Measurements from ENCODE around the gene C5orf22. TPM values are rescaled to one million over a fixed set of nuclear protein-coding genes. Genes with fewer than 3 reads are reported as not detected.

C5orf22 gene
- total RNA-seq (2014; rRNA removed; shearing (Covaris generic)) = 107 and 110 TPM in 2 replicates
- polyA plus RNA-seq (2015; cell fraction: cytosol; rRNA removed) = 86.1 and 114 TPM in 2 replicates
- 75.7 and 107 TPM in 2 replicates for polyA plus RNA-seq (2015; cell fraction: nucleus; rRNA removed)

GRCh38 chr5:31531888-31532547 is at the start of gene C5orf22, which contains the start of gene DROSHA:
Gene C5orf22 (plus strand): TSS chr5:31532301. CDS start chr5:31532393, 92 bp downstream.
Gene DROSHA (minus strand): TSS chr5:31532093. CDS start chr5:31529059, 3,034 bp downstream.
- DNase-seq (ENCODE audit: low read depth, low spot score) = peak; percentile 99
- in situ Hi-C loops (cut with HindIII; ENCODE audit: low pct_unique_long_range_greater_than_20kb, low sequenced_read_pairs) = no loop called here

- in situ Hi-C loops (cut with HindIII; ENCODE audit: low pct_unique_long_range_greater_than_20kb, low sequenced_read_pairs) = no loop called here
Measured at GRCh38 chr5:31485376-31486207, 46.5 kb upstream of the C5orf22 start.

GRCh38 chr5:31486441-31486840 is 45.7 kb upstream of the C5orf22 start:
- in situ Hi-C loops (cut with HindIII; ENCODE audit: low pct_unique_long_range_greater_than_20kb, low sequenced_read_pairs) = no loop called here
- no peak for DNase-seq (ENCODE audit: low read depth, low spot score)

More at GRCh38 chr5:31485376-31486207, 46.5 kb upstream of the C5orf22 start:
- no peak for DNase-seq (ENCODE audit: low read depth, low spot score)

GRCh38 chr5:31487506-31487905 is 44.6 kb upstream of the C5orf22 start:
- DNase-seq (ENCODE audit: low read depth, low spot score) = no peak
- in situ Hi-C loops (cut with HindIII; ENCODE audit: low pct_unique_long_range_greater_than_20kb, low sequenced_read_pairs) = no loop called here

- peak; percentile 67 for DNase-seq (ENCODE audit: low read depth, low spot score)
- in situ Hi-C loops (cut with HindIII; ENCODE audit: low pct_unique_long_range_greater_than_20kb, low sequenced_read_pairs) = no loop called here
Measured at GRCh38 chr5:31492869-31493268, 39.2 kb upstream of the C5orf22 start.

- no peak for DNase-seq (ENCODE audit: low read depth, low spot score)
- in situ Hi-C loops (cut with HindIII; ENCODE audit: low pct_unique_long_range_greater_than_20kb, low sequenced_read_pairs) = no loop called here
Measured at GRCh38 chr5:31495336-31495735, 36.8 kb upstream of the C5orf22 start.

GRCh38 chr5:31496301-31496700 is 35.8 kb upstream of the C5orf22 start:
- DNase-seq (ENCODE audit: low read depth, low spot score) = no peak
- in situ Hi-C loops (cut with HindIII; ENCODE audit: low pct_unique_long_range_greater_than_20kb, low sequenced_read_pairs) = no loop called here

GRCh38 chr5:31496891-31497290 is 35.2 kb upstream of the C5orf22 start:
- in situ Hi-C loops (cut with HindIII; ENCODE audit: low pct_unique_long_range_greater_than_20kb, low sequenced_read_pairs) = no loop called here
- no peak for DNase-seq (ENCODE audit: low read depth, low spot score)

GRCh38 chr5:31500256-31500655 is 31.8 kb upstream of the C5orf22 start:
- in situ Hi-C loops (cut with HindIII; ENCODE audit: low pct_unique_long_range_greater_than_20kb, low sequenced_read_pairs) = no loop called here
- DNase-seq (ENCODE audit: low read depth, low spot score) = no peak

GRCh38 chr5:31502506-31502905 is 29.6 kb upstream of the C5orf22 start:
- DNase-seq (ENCODE audit: low read depth, low spot score) = no peak
- in situ Hi-C loops (cut with HindIII; ENCODE audit: low pct_unique_long_range_greater_than_20kb, low sequenced_read_pairs) = no loop called here

GRCh38 chr5:31504529-31504928 is 27.6 kb upstream of the C5orf22 start:
- no peak for DNase-seq (ENCODE audit: low read depth, low spot score)
- in situ Hi-C loops (cut with HindIII; ENCODE audit: low pct_unique_long_range_greater_than_20kb, low sequenced_read_pairs) = no loop called here

- DNase-seq (ENCODE audit: low read depth, low spot score) = no peak
- in situ Hi-C loops (cut with HindIII; ENCODE audit: low pct_unique_long_range_greater_than_20kb, low sequenced_read_pairs) = no loop called here
Measured at GRCh38 chr5:31511305-31511704, 20.8 kb upstream of the C5orf22 start.

- in situ Hi-C loops (cut with HindIII; ENCODE audit: low pct_unique_long_range_greater_than_20kb, low sequenced_read_pairs) = no loop called here
- DNase-seq (ENCODE audit: low read depth, low spot score) = no peak
Measured at GRCh38 chr5:31516802-31517201, 15.3 kb upstream of the C5orf22 start.

GRCh38 chr5:31523041-31523440 is 9.1 kb upstream of the C5orf22 start:
- in situ Hi-C loops (cut with HindIII; ENCODE audit: low pct_unique_long_range_greater_than_20kb, low sequenced_read_pairs) = no loop called here
- no peak for DNase-seq (ENCODE audit: low read depth, low spot score)

GRCh38 chr5:31530541-31531265 is 1.4 kb upstream of the C5orf22 start:
- in situ Hi-C loops (cut with HindIII; ENCODE audit: low pct_unique_long_range_greater_than_20kb, low sequenced_read_pairs) = no loop called here
- no peak for DNase-seq (ENCODE audit: low read depth, low spot score)

- peak; percentile 49 for DNase-seq (ENCODE audit: low read depth, low spot score)
Measured at GRCh38 chr5:31531543-31531887, 586 bp upstream of the C5orf22 start.

GRCh38 chr5:31534527-31535046 is 2.5 kb downstream of the C5orf22 start:
- in situ Hi-C loops (cut with HindIII; ENCODE audit: low pct_unique_long_range_greater_than_20kb, low sequenced_read_pairs) = no loop called here
- peak; percentile 21 for DNase-seq (ENCODE audit: low read depth, low spot score)

More at GRCh38 chr5:31531543-31531887, 586 bp upstream of the C5orf22 start:
- in situ Hi-C loops (cut with HindIII; ENCODE audit: low pct_unique_long_range_greater_than_20kb, low sequenced_read_pairs) = no loop called here

- in situ Hi-C loops (cut with HindIII; ENCODE audit: low pct_unique_long_range_greater_than_20kb, low sequenced_read_pairs) = no loop called here
- no peak for DNase-seq (ENCODE audit: low read depth, low spot score)
Measured at GRCh38 chr5:31536873-31537272, 4.8 kb downstream of the C5orf22 start.
